T-helper 1 cell (primary cell): Measurements from ENCODE around the gene RRP36.

ENCODE experiments used
- DNase-seq, 5 donors: peaks; one replicate each; pipeline ENCODE4 v3.0.0-alpha.2; 2012 to 2020

The RRP36 gene

GRCh38 chr6:43074847-43075669 lies 53.6 kb downstream of the RRP36 start:
- DNase-seq: no peak

GRCh38 chr6:43075670-43076463 lies 54.4 kb downstream of the RRP36 start, which contains the start of gene PTK7:
Gene PTK7 (plus strand): TSS chr6:43076314. CDS start chr6:43076489, 175 bp downstream.
- no peak for DNase-seq

DNA sequence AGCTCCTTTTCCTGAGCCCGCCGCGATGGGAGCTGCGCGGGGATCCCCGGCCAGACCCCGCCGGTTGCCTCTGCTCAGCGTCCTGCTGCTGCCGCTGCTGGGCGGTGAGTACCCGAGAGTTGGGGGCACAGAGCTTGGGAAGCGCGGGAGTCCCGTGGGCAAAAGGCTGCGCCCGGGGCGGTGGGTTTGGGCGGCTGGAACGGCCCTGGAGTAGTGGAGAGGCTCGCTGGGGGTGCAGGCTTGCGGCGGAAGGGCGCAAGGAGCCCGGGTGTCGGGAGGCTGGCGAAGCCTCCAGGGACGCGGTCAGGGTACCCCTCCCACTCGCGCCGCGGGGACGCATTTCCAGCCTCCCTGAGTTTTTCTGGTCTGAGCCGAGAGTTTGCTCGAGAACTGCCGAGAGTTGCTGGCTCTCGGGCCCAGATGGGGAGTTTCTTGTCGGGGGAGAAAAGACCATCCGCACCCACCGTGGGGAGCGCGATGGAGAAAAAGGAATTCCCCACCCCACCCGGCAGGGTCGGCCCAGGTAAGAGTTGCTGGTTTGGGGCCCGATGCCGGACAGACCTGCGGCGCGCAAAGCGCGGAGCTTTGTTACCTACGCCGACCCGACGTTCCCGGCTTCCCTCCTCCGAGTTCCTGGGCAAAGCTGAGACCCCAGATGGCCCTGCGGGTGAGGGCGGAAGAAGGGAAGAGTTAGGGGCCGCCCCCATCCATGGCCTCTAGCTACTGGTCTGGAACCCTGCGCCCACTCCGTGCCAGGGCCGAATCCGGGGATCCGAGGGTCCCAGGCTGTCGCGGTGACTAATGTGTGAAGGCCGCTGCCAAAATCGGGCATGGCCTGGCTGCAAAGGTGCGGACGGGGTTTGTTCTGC lies 55.3 kb downstream of the RRP36 start:
- DNase-seq: no peak

GRCh38 chr6:43077333-43077809 lies 55.9 kb downstream of the RRP36 start:
- DNase-seq: no peak

- DNase-seq: no peak
These were observed 56.6 kb downstream of the RRP36 start for GRCh38 chr6:43077981-43078511.

GRCh38 chr6:43078691-43079090 lies 57.3 kb downstream of the RRP36 start:
- no peak for DNase-seq
